OCI-LY3 (cell line): ENCODE measurements around the gene EBI3.

ENCODE experiments used
- H2AFZ ChIP-seq: fragments of 200-600, 300-600 bp; shearing (Covaris generic); 2 replicates; pipeline ENCODE4 v1.6.0; 2014; ENCODE audit warnings: antibody characterized with exemption, low read depth, low read length
- H3K27ac ChIP-seq: fragments of 200-600, 300-600 bp; sonication (generic); 2 replicates; pipeline ENCODE4 v1.5.1; 2014; ENCODE audit warnings: mild to moderate bottlenecking, low read length, moderate library complexity, mixed read lengths
- H3K27me3 ChIP-seq: fragments of 200-600, 300-600 bp; sonication (generic); 2 replicates; pipeline ENCODE4 v1.6.1; 2014; ENCODE audit warnings: low read depth, low read length, mixed read lengths
- H3K36me3 ChIP-seq: fragments of 200-600, 300-600 bp; sonication (generic); replicated peaks from 2 replicates; pipeline ENCODE3; 2014; ENCODE audit warnings: low read depth, low read length, mixed read lengths
- H3K4me1 ChIP-seq: fragments of 300-600, 200-600 bp; sonication (generic); 2 replicates; pipeline ENCODE4 v1.6.1; 2014; ENCODE audit warnings: low read length, mixed read lengths
- H3K4me2 ChIP-seq: fragments of 200-600, 300-600 bp; sonication (generic); 2 replicates; pipeline ENCODE4 v1.6.1; 2014; ENCODE audit warnings: low read length, mixed read lengths
- H3K4me3 ChIP-seq: fragments of 300-600, 200-600 bp; sonication (generic); 2 replicates; pipeline ENCODE4 v1.5.1; 2014; ENCODE audit warnings: antibody characterized with exemption, mild to moderate bottlenecking, low read length, moderate library complexity
- H3K79me2 ChIP-seq: fragments of 300-600, 200-600 bp; shearing (Covaris generic); 2 replicates; pipeline ENCODE4 v1.6.1; 2014; ENCODE audit warnings: mild to moderate bottlenecking, low read length, mixed read lengths
- H3K9ac ChIP-seq: fragments of 300-600, 200-600 bp; shearing (Covaris generic); 2 replicates; pipeline ENCODE4 v1.6.0; 2014; ENCODE audit warnings: mild to moderate bottlenecking, low read length, moderate library complexity
- H3K9me3 ChIP-seq: fragments of 200-600, 300-600 bp; shearing (Covaris generic); 2 replicates; pipeline ENCODE4 v1.6.1; 2014; ENCODE audit warnings: low read length, mixed read lengths; ENCODE audit not compliant: insufficient read depth
- H4K20me1 ChIP-seq: fragments of 200-600, 300-600 bp; sonication (generic); 2 replicates; pipeline ENCODE4 v1.6.1; 2016; ENCODE audit warnings: low read length, mixed read lengths; ENCODE audit not compliant: insufficient read depth
- CTCF ChIP-seq: fragments of 200-600, 300-600 bp; sonication (generic); IDR thresholded peaks from 2 replicates; pipeline ENCODE4 v1.5.1; 2014; ENCODE audit warnings: antibody characterized with exemption, low read length, low read depth
- EZH2phosphoT487 ChIP-seq: fragments of 200-600 bp; shearing (Covaris generic); IDR thresholded peaks from 2 replicates; pipeline ENCODE4 v1.6.1; 2018; ENCODE audit warnings: antibody characterized with exemption, mixed run types, low read depth

The EBI3 gene

GRCh38 chr19:4183967-4184717, 45.2 kb upstream of the EBI3 start:
- H3K36me3 ChIP-seq = peaks cover under 1% of the 10 kb centered on the region
- H3K4me3 ChIP-seq = no peak overlapping the region
- no peaks in the 10 kb centered on the region for H4K20me1 ChIP-seq
- no peaks in the 10 kb centered on the region for H3K27me3 ChIP-seq
- no peak overlapping the region for H3K4me2 ChIP-seq
- H3K79me2 ChIP-seq = peaks cover 21% of the 10 kb centered on the region
- H3K27ac ChIP-seq = no peak overlapping the region
- peaks cover 29% of the 10 kb centered on the region for H3K4me1 ChIP-seq
- H2AFZ ChIP-seq = no peak overlapping the region
- TF ChIP-seq CTCF (no peak), EZH2phosphoT487 (no peak)
- H3K9me3 ChIP-seq = no peaks in the 10 kb centered on the region
- H3K9ac ChIP-seq = no peak overlapping the region

GRCh38 chr19:4184718-4185352, 44.5 kb upstream of the EBI3 start:
- Histone ChIP-seq H3K27me3 (no peaks in the 10 kb centered on the region), H3K4me1 (peaks cover 29% of the 10 kb centered on the region), H4K20me1 (no peaks in the 10 kb centered on the region), H2AFZ (no peak overlapping the region), H3K79me2 (peaks cover 21% of the 10 kb centered on the region), H3K27ac (no peak overlapping the region), H3K9ac (no peak overlapping the region), H3K36me3 (no peaks in the 10 kb centered on the region), H3K9me3 (no peaks in the 10 kb centered on the region), H3K4me3 (no peak overlapping the region), H3K4me2 (no peak overlapping the region)
- TF ChIP-seq EZH2phosphoT487 (no peak), CTCF (no peak)

DNA sequence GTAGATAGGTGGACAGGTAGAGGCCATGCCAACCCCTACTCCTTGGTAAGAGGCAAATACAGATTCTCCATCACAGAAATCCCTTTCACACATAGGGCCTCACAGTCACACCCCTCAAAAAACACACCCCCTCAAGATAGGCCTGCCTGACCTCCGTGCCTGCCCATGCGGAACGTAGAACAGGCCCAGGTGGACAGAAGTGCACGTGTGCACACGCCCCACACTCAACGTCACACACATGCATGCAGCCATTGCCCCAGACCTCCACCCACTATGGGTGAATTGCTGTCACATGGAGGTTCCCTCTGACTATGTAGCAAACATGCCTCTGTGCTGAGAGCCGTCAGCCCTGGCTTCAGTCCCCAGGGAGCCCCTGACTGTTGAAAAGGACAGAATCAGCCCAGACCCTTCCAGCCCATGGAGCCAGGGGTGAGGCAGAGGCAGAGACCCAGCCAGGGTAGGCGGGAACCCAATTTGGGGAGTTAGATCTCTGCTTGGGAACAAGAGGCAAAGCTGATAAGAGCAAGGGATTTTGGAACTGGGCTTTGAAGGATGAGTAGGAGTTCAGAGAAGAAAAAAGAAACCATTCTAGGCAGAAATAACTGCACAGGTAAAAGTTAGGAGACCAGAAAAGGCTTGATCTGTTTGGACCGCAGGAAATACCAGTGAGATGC, 43.8 kb upstream of the EBI3 start:
- TF ChIP-seq CTCF = no peak
- TF ChIP-seq EZH2phosphoT487 = no peak
- H3K79me2 ChIP-seq = peaks cover 18% of the 10 kb centered on the region
- no peak overlapping the region for H3K9ac ChIP-seq
- no peak overlapping the region for H2AFZ ChIP-seq
- H3K27ac ChIP-seq = no peak overlapping the region
- H3K4me1 ChIP-seq = peaks cover 25% of the 10 kb centered on the region
- H3K4me2 ChIP-seq = no peak overlapping the region
- no peaks in the 10 kb centered on the region for H3K9me3 ChIP-seq
- no peak overlapping the region for H3K4me3 ChIP-seq
- H3K27me3 ChIP-seq = no peaks in the 10 kb centered on the region
- no peaks in the 10 kb centered on the region for H4K20me1 ChIP-seq
- no peaks in the 10 kb centered on the region for H3K36me3 ChIP-seq
